GM13977 (cell line): ENCODE results near the gene NEUROD4.

Source experiments
- DNase-seq: peaks from one replicate; pipeline ENCODE4 v3.0.0; 2012; ENCODE audit warnings: low spot score
- CTCF ChIP-seq: IDR thresholded peaks from 2 replicates; pipeline ENCODE4 v1.5.1; 2012; ENCODE audit warnings: mild to moderate bottlenecking, control low read depth; ENCODE audit not compliant: insufficient read depth; ENCODE audit errors: extremely low read depth, missing control alignments
- in situ Hi-C: fragments of 300-500 bp; cut with MboI; formaldehyde crosslinking; loops from one replicate; pipeline ENCODE4 v1.12.0; 2022; ENCODE audit warnings: low sequenced_read_pairs, low pct_unique_long_range_greater_than_20kb, mixed read lengths, inconsistent platforms; ENCODE audit not compliant: unreplicated experiment

Gene NEUROD4

GRCh38 chr12:54987611-54988231 lies 32.1 kb upstream of the NEUROD4 start:
- in situ Hi-C loops = loop anchor here (25.0 kb wide), 1 partner anchor 650 kb away; the partner anchor contains the start of gene OR10P1
- no peak for TF ChIP-seq CTCF
- no peak for DNase-seq

GRCh38 chr12:54988402-54989054 lies 31.2 kb upstream of the NEUROD4 start:
- TF ChIP-seq CTCF = no peak
- DNase-seq = no peak
- in situ Hi-C loops = loop anchor here (25.0 kb wide), 1 partner anchor 649 kb away; the partner anchor contains the start of gene OR10P1

- DNase-seq = no peak
- in situ Hi-C loops = loop anchor here (5.0 to 25.0 kb wide), 2 partner anchors 77 to 647 kb away; partner anchors contain the start of gene OR10P1
- TF ChIP-seq CTCF = no peak
Observed at GRCh38 chr12:54989829-54990228, 29.9 kb upstream of the NEUROD4 start.

GRCh38 chr12:54991161-54991990 lies 28.4 kb upstream of the NEUROD4 start:
- in situ Hi-C loops = loop anchor here (5.0 to 25.0 kb wide), 2 partner anchors 76 to 646 kb away; partner anchors contain the start of gene OR10P1
- peak; percentile 49 for DNase-seq
- TF ChIP-seq CTCF = no peak

- peak; percentile 16 for DNase-seq
- no peak for TF ChIP-seq CTCF
- in situ Hi-C loops = loop anchor here (5.0 to 25.0 kb wide), 2 partner anchors 75 to 645 kb away; partner anchors contain the start of gene OR10P1
Observed at GRCh38 chr12:54991991-54992375, 27.8 kb upstream of the NEUROD4 start.

GRCh38 chr12:54993181-54993835 lies 26.5 kb upstream of the NEUROD4 start:
- TF ChIP-seq CTCF = peak; percentile 71
- peak; percentile 57 for DNase-seq
- in situ Hi-C loops = loop anchor here (5.0 to 25.0 kb wide), 2 partner anchors 74 to 644 kb away; partner anchors contain the start of gene OR10P1
